ENCODE results near the gene STK35. TPM values are rescaled to one million over a fixed set of nuclear protein-coding genes. Genes with fewer than 3 reads are reported as not detected.

The STK35 gene
- total RNA-seq, 1 experiment from 2014 or later, result 38.4 TPM

GRCh38 chr20:2139736-2140135, 38.1 kb downstream of the STK35 start:
- Histone ChIP-seq H3K36me3 (ENCODE audit: low read depth, low read length) (peaks cover 8% of the 10 kb centered on the region; the same call in 1 of the 2 replicates), H3K9me2 (replicated peaks; ENCODE audit: low read length) (no peaks in the 10 kb centered on the region), H3K4me2 (ENCODE audit: low read length) (no peak overlapping the region), H3K9ac (ENCODE audit: low read length) (no peak overlapping the region), H3F3A (ENCODE audit: low read length, unreplicated experiment) (no peaks in the 10 kb centered on the region), H3K27me3 (ENCODE audit: low read length) (no peaks in the 10 kb centered on the region), H3K9me3 (ENCODE audit: low read length) (no peaks in the 10 kb centered on the region), H3K4me3 (ENCODE audit: low read length) (no peak overlapping the region), H3K27ac (ENCODE audit: low read length) (no peak overlapping the region), H3K4me1 (ENCODE audit: insufficient read depth, low read length) (no peaks in the 10 kb centered on the region), H3K79me2 (ENCODE audit: low read length) (peaks cover 46% of the 10 kb centered on the region), H2AFZ (ENCODE audit: low read length) (no peak overlapping the region), H4K20me1 (ENCODE audit: low read length) (no peaks in the 10 kb centered on the region)
- intact Hi-C loops (cut with micrococcal nuclease), result no loop called here
- DNase-seq (no peak), ATAC-seq (no peak)
- ChIA-PET CTCF (interaction anchor here (0.6 kb wide), 1 partner anchor 12 kb away, joined by 3 read pairs; no protein-coding TSS in a partner anchor), POLR2A (ENCODE audit: unreplicated experiment) (interaction anchor here (0.7 kb wide), 1 partner anchor 25 kb away, joined by 3 read pairs; no protein-coding TSS in a partner anchor)
- no TSS peak for BruUV-seq (replicated peaks)
- TF ChIP-seq EZH2phosphoT487 (IDR thresholded peaks at IDR 0.05; ENCODE audit: borderline replicate concordance, low read length), result no peak
- TF ChIP-seq EZH2 (IDR thresholded peaks at IDR 0.05; ENCODE audit: low read length, unreplicated experiment), result no peak
- TF ChIP-seq CTCF (conservative IDR thresholded peaks at IDR 0.05; ENCODE audit: low read depth, low read length), result no peak

GRCh38 chr20:2140561-2140960, 38.9 kb downstream of the STK35 start:
- Histone ChIP-seq H3K27ac (ENCODE audit: low read length) (no peak overlapping the region), H4K20me1 (ENCODE audit: low read length) (no peaks in the 10 kb centered on the region), H3K9me3 (ENCODE audit: low read length) (no peaks in the 10 kb centered on the region), H2AFZ (ENCODE audit: low read length) (no peak overlapping the region), H3F3A (ENCODE audit: low read length, unreplicated experiment) (no peaks in the 10 kb centered on the region), H3K4me2 (ENCODE audit: low read length) (no peak overlapping the region), H3K79me2 (ENCODE audit: low read length) (peaks cover 39% of the 10 kb centered on the region), H3K36me3 (ENCODE audit: low read depth, low read length) (peaks cover 8% of the 10 kb centered on the region; the same call in 1 of the 2 replicates), H3K4me1 (ENCODE audit: insufficient read depth, low read length) (no peaks in the 10 kb centered on the region), H3K27me3 (ENCODE audit: low read length) (no peaks in the 10 kb centered on the region), H3K9ac (ENCODE audit: low read length) (no peak overlapping the region), H3K4me3 (ENCODE audit: low read length) (no peak overlapping the region), H3K9me2 (replicated peaks; ENCODE audit: low read length) (no peaks in the 10 kb centered on the region)
- ChIA-PET CTCF (no interaction called here), POLR2A (ENCODE audit: unreplicated experiment) (no interaction called here)
- no peak for DNase-seq
- no TSS peak for BruUV-seq (replicated peaks)
- no peak for ATAC-seq
- intact Hi-C loops (cut with micrococcal nuclease), result no loop called here
- TF ChIP-seq EZH2 (IDR thresholded peaks at IDR 0.05; ENCODE audit: low read length, unreplicated experiment), result no peak

GRCh38 chr20:2141600-2142575, 40.3 kb downstream of the STK35 start:
- no peak overlapping the region for H3K9ac ChIP-seq (ENCODE audit: low read length)
- no peaks in the 10 kb centered on the region for H4K20me1 ChIP-seq (ENCODE audit: low read length)
- BruUV-seq (replicated peaks), result no TSS peak
- intact Hi-C loops (cut with micrococcal nuclease), result no loop called here
- ChIA-PET POLR2A (ENCODE audit: unreplicated experiment) (no interaction called here), CTCF (no interaction called here)
- no peaks in the 10 kb centered on the region for H3K4me1 ChIP-seq (ENCODE audit: insufficient read depth, low read length)
- no peaks in the 10 kb centered on the region for H3K27me3 ChIP-seq (ENCODE audit: low read length)
- peaks cover 26% of the 10 kb centered on the region for H3K79me2 ChIP-seq (ENCODE audit: low read length)
- no peak for TF ChIP-seq EZH2 (IDR thresholded peaks at IDR 0.05; ENCODE audit: low read length, unreplicated experiment)
- TF ChIP-seq CTCF (conservative IDR thresholded peaks at IDR 0.05; ENCODE audit: low read depth, low read length), result no peak
- TF ChIP-seq EZH2phosphoT487 (IDR thresholded peaks at IDR 0.05; ENCODE audit: borderline replicate concordance, low read length), result no peak
- H3K9me3 ChIP-seq (ENCODE audit: low read length), result no peaks in the 10 kb centered on the region
- peaks cover 8% of the 10 kb centered on the region; the same call in 1 of the 2 replicates for H3K36me3 ChIP-seq (ENCODE audit: low read depth, low read length)
- no peak overlapping the region for H2AFZ ChIP-seq (ENCODE audit: low read length)
- H3K4me3 ChIP-seq (ENCODE audit: low read length), result no peak overlapping the region
- H3F3A ChIP-seq (ENCODE audit: low read length, unreplicated experiment), result no peaks in the 10 kb centered on the region
- no peaks in the 10 kb centered on the region for H3K9me2 ChIP-seq (replicated peaks; ENCODE audit: low read length)
- no peak for DNase-seq
- no peak overlapping the region for H3K4me2 ChIP-seq (ENCODE audit: low read length)
- H3K27ac ChIP-seq (ENCODE audit: low read length), result no peak overlapping the region
- no peak for ATAC-seq
